Transverse colon (tissue), 4 donors: ENCODE measurements around the gene ALG14. TPM values are rescaled to one million over a fixed set of nuclear protein-coding genes. Genes with fewer than 3 reads are reported as not detected.

Experiments used
- DNase-seq: peaks from one replicate; pipeline ENCODE4 v3.0.0-alpha.2; 2019
- H3K27ac ChIP-seq, 4 donors: fragments of 200-600 bp; sonication (generic); 2 replicates each; pipeline ENCODE4 v1.5.1; 2016 to 2018; ENCODE audit warnings: inconsistent platforms in 4 of 4
- H3K27me3 ChIP-seq: fragments of 200-600 bp; sonication (generic); 2 replicates; pipeline ENCODE4 v1.5.1; 2017; ENCODE audit warnings: inconsistent platforms
- H3K36me3 ChIP-seq, 4 donors: fragments of 200-600 bp; sonication (generic); 2 replicates each; pipeline ENCODE4 v1.5.1; 2017 to 2019; ENCODE audit warnings: inconsistent platforms in 4 of 4
- H3K4me1 ChIP-seq, 4 donors: fragments of 200-600 bp; sonication (generic); 2 replicates each; pipeline ENCODE4 v1.5.1; 2017 to 2020; ENCODE audit warnings: inconsistent platforms in 4 of 4
- H3K4me3 ChIP-seq, 4 donors: fragments of 200-600 bp; sonication (generic); 1 replicate in 1 of 4; 2 replicates in 3 of 4; pipeline versions ENCODE4 v1.5.1 to v1.6.1; 2017 to 2019; ENCODE audit warnings: inconsistent platforms in 4 of 4
- H3K9me3 ChIP-seq, 2 donors: fragments of 200-600 bp; sonication (generic); 2 replicates each; pipeline ENCODE4 v1.5.1; 2017 to 2019; ENCODE audit warnings: inconsistent platforms in 2 of 2
- CTCF ChIP-seq, 5 experiments: fragments of 200-600 bp in 3 of 5; fragments of 450-650 bp in 2 of 5; sonication (generic) in 3 of 5; IDR thresholded peaks; 1 replicate in 2 of 5; 2 replicates in 3 of 5; pipeline ENCODE4 v1.5.1; 2016 to 2017; ENCODE audit warnings: antibody characterized with exemption in 5 of 5, inconsistent platforms in 3 of 5, mild to moderate bottlenecking in 2 of 5, moderate library complexity in 1 of 5
- EP300 ChIP-seq: sonication (generic); formaldehyde crosslinking; IDR thresholded peaks from one replicate; pipeline ENCODE4 v1.6.1; 2017; ENCODE audit warnings: antibody characterized with exemption, low read depth
- POLR2A ChIP-seq: fragments of 450-650 bp; IDR thresholded peaks from one replicate; pipeline ENCODE4 v1.6.1; 2016; ENCODE audit warnings: antibody characterized with exemption, mild to moderate bottlenecking, moderate library complexity
- POLR2AphosphoS5 ChIP-seq, 3 donors: sonication (generic); formaldehyde crosslinking; IDR thresholded peaks; one replicate each; pipeline ENCODE4 v1.6.1; 2016; ENCODE audit warnings: antibody characterized with exemption in 3 of 3
- WGBS, 2 donors: methylation state at CpG; one replicate each; pipeline ENCODE4 v1.1.5; 2018; ENCODE audit warnings: low coverage in 1 of 2; 5-methylcytosine and 5-hydroxymethylcytosine counted together
- in situ Hi-C, 4 donors: fragments of 200-750 bp; cut with MboI; loops; one replicate each; pipeline versions ENCODE4 v1.15.0 to v1.15.1; 2017; ENCODE audit warnings: low sequenced_read_pairs in 3 of 4, low pct_ligation_motif_present in 1 of 4, low pct_unique_long_range_greater_than_20kb in 1 of 4
- intact Hi-C: fragments of 100-400 bp; cut with DNase I; formaldehyde crosslinking; loops from one replicate; pipeline ENCODE4 v1.15.1; 2023; ENCODE audit warnings: low total_unique reads
- total RNA-seq, 4 donors: library from RNA; depleted of rRNA; stranded (reverse); fragments of >200 nt; gene quantifications; one replicate each; pipeline ENCODE4 v1.1.0, GENCODE V29; 2016

Gene ALG14
- total RNA-seq, 4 donors from 2014 or later = 0.40 to 2.3 (median 2.2) TPM

GRCh38 chr1:94978401-94978800 is 94.3 kb downstream of the ALG14 start:
- 78 to 79% methylated on average over 2 of the region's 2 CpGs for WGBS, 2 donors
- in situ Hi-C loops (no loop called here), intact Hi-C loops (no loop called here)
- peaks cover 0 to 32% (median 15%) of the 10 kb centered on the region in 4 donors for H3K4me1 ChIP-seq
- no peaks in the 10 kb centered on the region for H3K27me3 ChIP-seq
- no peak overlapping the region for H3K27ac ChIP-seq
- H3K4me3 ChIP-seq = no peak overlapping the region
- no peak for TF ChIP-seq POLR2AphosphoS5 (IDR thresholded peaks at IDR 0.05)
- no peak for TF ChIP-seq POLR2A
- no peak for TF ChIP-seq EP300
- H3K9me3 ChIP-seq = no peaks in the 10 kb centered on the region
- H3K36me3 ChIP-seq = no peaks in the 10 kb centered on the region
- no peak for DNase-seq

DNA sequence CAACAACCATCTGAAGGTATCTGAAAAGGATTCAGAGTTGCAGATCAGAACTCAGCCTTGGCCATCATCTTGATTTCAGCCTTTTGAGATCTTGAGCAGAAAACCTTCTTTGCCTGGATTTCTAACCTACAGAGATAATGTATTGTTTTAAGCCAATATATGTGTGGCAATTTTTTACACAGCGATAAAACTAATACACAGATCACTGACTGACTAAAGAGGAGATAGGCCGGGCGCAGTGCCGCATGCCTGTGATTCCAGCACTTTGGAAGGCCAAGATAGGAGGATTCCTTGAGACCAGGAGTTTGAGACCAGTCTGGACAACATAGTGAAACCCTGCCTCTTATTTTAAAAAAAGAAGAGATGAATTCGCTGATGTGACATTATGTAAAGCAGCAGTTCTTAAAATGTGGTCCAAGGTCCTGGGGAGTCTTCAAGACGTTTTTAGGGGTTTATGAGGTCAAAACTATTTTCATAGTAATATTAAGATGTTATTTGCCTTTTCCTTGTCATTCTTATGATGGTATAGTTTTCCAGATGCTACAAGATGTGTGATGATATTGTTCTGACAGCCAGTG is 95.7 kb downstream of the ALG14 start:
- H3K9me3 ChIP-seq = no peaks in the 10 kb centered on the region
- in situ Hi-C loops = no loop called here
- peaks cover 0 to 23% (median 15%) of the 10 kb centered on the region in 4 donors for H3K4me1 ChIP-seq
- WGBS, 2 donors = 83 to 88% methylated on average over 6 of the region's 6 CpGs
- DNase-seq = no peak
- no peak overlapping the region for H3K4me3 ChIP-seq
- no peaks in the 10 kb centered on the region for H3K36me3 ChIP-seq
- H3K27me3 ChIP-seq = no peaks in the 10 kb centered on the region
- no peak overlapping the region for H3K27ac ChIP-seq
- intact Hi-C loops = no loop called here
- no peak for TF ChIP-seq EP300
- no peak for TF ChIP-seq POLR2AphosphoS5 (IDR thresholded peaks at IDR 0.05)
- no peak for TF ChIP-seq POLR2A
- TF ChIP-seq CTCF (IDR thresholded peaks at IDR 0.05) = no peak

DNA sequence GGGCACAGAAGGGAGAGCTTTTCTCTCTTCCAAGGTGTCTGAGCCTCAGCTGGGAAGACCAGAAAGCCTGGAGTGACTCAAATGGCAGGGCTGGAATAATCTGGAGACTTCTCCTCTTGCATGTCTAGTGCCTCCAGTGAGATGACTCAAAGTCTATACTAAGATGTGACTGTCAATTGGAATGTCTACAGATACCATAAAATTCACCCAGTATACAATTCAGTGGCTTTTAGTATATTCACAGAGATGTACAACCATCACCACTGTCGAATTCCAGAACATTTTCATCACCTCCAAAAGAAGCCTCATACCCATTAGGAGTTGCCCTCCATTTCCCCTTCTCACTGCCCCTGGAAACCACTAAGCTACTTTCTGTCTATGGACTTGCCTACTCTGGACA is 97.9 kb downstream of the ALG14 start:
- Histone ChIP-seq H3K4me3 (no peak overlapping the region), H3K36me3 (no peaks in the 10 kb centered on the region), H3K27ac (peak overlapping the region in 2 of 4 donors; percentile 16 to 55), H3K9me3 (no peaks in the 10 kb centered on the region), H3K4me1 (peaks cover 0 to 7% (median 3%) of the 10 kb centered on the region in 4 donors), H3K27me3 (no peaks in the 10 kb centered on the region)
- TF ChIP-seq POLR2AphosphoS5 (IDR thresholded peaks at IDR 0.05) = no peak
- TF ChIP-seq POLR2A = no peak
- no peak for TF ChIP-seq EP300
- no peak for TF ChIP-seq CTCF (IDR thresholded peaks at IDR 0.05)
- DNase-seq = no peak
- 64% methylated on average over 1 of the region's 1 CpG; no CpG with 5 or more reads in 1 of the 2 donors for WGBS, 2 donors
- intact Hi-C loops (no loop called here), in situ Hi-C loops (no loop called here)

DNA sequence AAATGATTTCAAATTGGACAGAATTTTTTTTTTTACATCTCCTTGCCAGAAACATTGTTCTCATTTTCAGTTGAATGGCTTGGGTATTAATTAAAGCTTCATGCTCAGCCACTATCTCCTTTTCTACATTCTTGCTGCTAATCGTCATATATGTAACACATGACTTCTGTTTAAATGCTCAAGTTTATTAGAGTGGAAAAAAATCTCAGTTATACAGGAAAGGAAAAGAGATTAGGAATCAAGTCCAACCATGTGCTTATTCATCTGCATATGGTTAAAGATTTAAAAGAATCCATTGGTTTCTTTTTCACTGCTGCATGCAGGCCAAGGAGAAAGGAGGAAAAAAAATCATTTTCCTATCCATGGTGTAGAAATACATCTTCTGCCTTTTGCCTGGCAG is 98.5 kb downstream of the ALG14 start:
- H3K27me3 ChIP-seq = no peaks in the 10 kb centered on the region
- no peak for TF ChIP-seq CTCF (IDR thresholded peaks at IDR 0.05)
- no peak for TF ChIP-seq EP300
- TF ChIP-seq POLR2A = no peak
- no peak for TF ChIP-seq POLR2AphosphoS5 (IDR thresholded peaks at IDR 0.05)
- no peak for DNase-seq
- H3K36me3 ChIP-seq = no peaks in the 10 kb centered on the region
- WGBS, 2 donors = 59 to 76% methylated on average over 1 of the region's 1 CpG
- no peaks in the 10 kb centered on the region for H3K9me3 ChIP-seq
- in situ Hi-C loops (no loop called here), intact Hi-C loops (no loop called here)
- H3K4me1 ChIP-seq = peaks cover 0 to 3% (median 0%) of the 10 kb centered on the region in 4 donors
- H3K4me3 ChIP-seq = no peak overlapping the region
- peak overlapping the region in 2 of 4 donors; percentile 16 to 55 for H3K27ac ChIP-seq
